Activated CD8-positive, alpha-beta T cell treated with anti-CD3 and anti-CD28 coated beads for 36 hours (primary cell): Measurements from ENCODE around the gene FEM1B. TPM values are rescaled to one million over a fixed set of nuclear protein-coding genes. Genes with fewer than 3 reads are reported as not detected.
A peak's percentile ranks its signal among the peaks of the same experiment; 100 is the strongest.

Experiments used
- ATAC-seq: fragments of 200-7000 bp; cut with Tn5 transposase; one replicate; pipeline ENCODE4 v1.10.0; 2021; ENCODE audit warnings: mild to moderate bottlenecking, moderate library complexity
- CTCF ChIA-PET: fragments of 350-600 bp; sonication (Branson Sonifier 250); formaldehyde crosslinking; loops from one replicate; lab custom pipeline; 2021; ENCODE audit warnings: antibody characterized with exemption; lab: Charles Lee
- POLR2A ChIA-PET: fragments of 350-600 bp; sonication (Branson Sonifier 250); formaldehyde crosslinking; loops from one replicate; lab custom pipeline; 2021; ENCODE audit warnings: antibody characterized with exemption; lab: Charles Lee
- DNase-seq: peaks from one replicate; pipeline ENCODE4 v3.0.0-alpha.2; 2020
- H3K27ac Mint-ChIP-seq: one replicate; pipeline ENCODE4 v1.8.0; 2021; ENCODE audit warnings: mild to moderate bottlenecking, mixed read lengths
- H3K27me3 Mint-ChIP-seq: one replicate; pipeline ENCODE4 v1.8.0; 2021; ENCODE audit warnings: mixed read lengths
- H3K36me3 Mint-ChIP-seq: one replicate; pipeline ENCODE4 v1.8.0; 2021; ENCODE audit warnings: low read depth, mixed read lengths
- H3K4me1 Mint-ChIP-seq: one replicate; pipeline ENCODE4 v1.8.0; 2021; ENCODE audit warnings: low read depth, mixed read lengths
- H3K4me3 Mint-ChIP-seq: one replicate; pipeline ENCODE4 v1.8.0; 2021; ENCODE audit warnings: mild to moderate bottlenecking, moderate library complexity, mixed read lengths
- H3K9me3 Mint-ChIP-seq: one replicate; pipeline ENCODE4 v1.8.0; 2021; ENCODE audit warnings: mixed read lengths
- intact Hi-C: fragments of 100-400 bp; cut with micrococcal nuclease; formaldehyde crosslinking; loops from one replicate; pipeline ENCODE4 v1.10.0; 2022
- total RNA-seq, 2 experiments: library from RNA; stranded (reverse); gene quantifications; one replicate each; pipeline ENCODE4 v1.2.3, GENCODE V29; 2021
- TF ChIP-seq, protein P1 (sequence below): fragments of 200-600 bp; IDR thresholded peaks from one replicate; pipeline ENCODE4 v1.8.0; 2022; ENCODE audit warnings: antibody characterized with exemption, mild to moderate bottlenecking

Gene FEM1B
- total RNA-seq, 2 experiments from 2014 or later = 37.1 to 44.4 TPM

DNA sequence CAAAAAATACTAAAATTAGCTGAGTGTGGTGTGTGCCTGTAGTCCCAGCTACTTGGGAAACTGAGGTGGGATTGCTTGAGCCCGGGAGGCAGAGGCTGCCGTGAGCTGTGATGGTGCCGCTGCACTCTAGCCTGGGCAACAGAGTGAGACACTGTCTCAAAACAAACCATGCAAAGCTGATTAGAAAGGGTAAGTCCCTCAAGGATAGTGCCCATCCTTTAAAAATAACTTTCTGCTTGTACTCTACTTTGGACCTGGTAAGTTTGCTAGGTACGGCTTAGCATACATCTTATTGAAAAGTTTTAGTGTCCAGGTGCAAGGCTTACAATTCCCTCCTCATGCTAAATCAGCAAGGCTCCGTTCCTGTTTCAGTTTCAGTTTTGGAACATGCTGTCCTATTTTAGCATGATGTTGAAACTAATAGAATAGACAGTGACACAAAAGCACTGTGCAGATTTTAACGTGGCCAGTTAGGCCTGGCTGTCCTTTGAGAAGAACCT lies 21.4 kb downstream of the FEM1B start:
- ATAC-seq (peak; percentile 91), DNase-seq (peak; percentile 36)
- no peaks in the 10 kb centered on the region for H3K27me3 Mint-ChIP-seq
- peaks cover 32% of the 10 kb centered on the region for H3K4me1 Mint-ChIP-seq
- POLR2A ChIA-PET = interaction anchor here (0.6 to 1.9 kb wide), 5 partner anchors 14 to 71 kb away, joined by 3 to 10 read pairs (median 3); partner anchors contain the start of gene FEM1B
- TF ChIP-seq, protein P1, sequence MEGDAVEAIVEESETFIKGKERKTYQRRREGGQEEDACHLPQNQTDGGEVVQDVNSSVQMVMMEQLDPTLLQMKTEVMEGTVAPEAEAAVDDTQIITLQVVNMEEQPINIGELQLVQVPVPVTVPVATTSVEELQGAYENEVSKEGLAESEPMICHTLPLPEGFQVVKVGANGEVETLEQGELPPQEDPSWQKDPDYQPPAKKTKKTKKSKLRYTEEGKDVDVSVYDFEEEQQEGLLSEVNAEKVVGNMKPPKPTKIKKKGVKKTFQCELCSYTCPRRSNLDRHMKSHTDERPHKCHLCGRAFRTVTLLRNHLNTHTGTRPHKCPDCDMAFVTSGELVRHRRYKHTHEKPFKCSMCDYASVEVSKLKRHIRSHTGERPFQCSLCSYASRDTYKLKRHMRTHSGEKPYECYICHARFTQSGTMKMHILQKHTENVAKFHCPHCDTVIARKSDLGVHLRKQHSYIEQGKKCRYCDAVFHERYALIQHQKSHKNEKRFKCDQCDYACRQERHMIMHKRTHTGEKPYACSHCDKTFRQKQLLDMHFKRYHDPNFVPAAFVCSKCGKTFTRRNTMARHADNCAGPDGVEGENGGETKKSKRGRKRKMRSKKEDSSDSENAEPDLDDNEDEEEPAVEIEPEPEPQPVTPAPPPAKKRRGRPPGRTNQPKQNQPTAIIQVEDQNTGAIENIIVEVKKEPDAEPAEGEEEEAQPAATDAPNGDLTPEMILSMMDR = no peak
- CTCF ChIA-PET = interaction anchor here (0.9 to 5.3 kb wide), 6 partner anchors 8 to 85 kb away, joined by 3 to 42 read pairs (median 4); partner anchors contain the start of gene FEM1B
- no peaks in the 10 kb centered on the region for H3K9me3 Mint-ChIP-seq
- intact Hi-C loops = no loop called here
- peak overlapping the region; percentile 71 for H3K4me3 Mint-ChIP-seq
- peaks cover 3% of the 10 kb centered on the region for H3K36me3 Mint-ChIP-seq
- H3K27ac Mint-ChIP-seq = peak overlapping the region; percentile 91

DNA sequence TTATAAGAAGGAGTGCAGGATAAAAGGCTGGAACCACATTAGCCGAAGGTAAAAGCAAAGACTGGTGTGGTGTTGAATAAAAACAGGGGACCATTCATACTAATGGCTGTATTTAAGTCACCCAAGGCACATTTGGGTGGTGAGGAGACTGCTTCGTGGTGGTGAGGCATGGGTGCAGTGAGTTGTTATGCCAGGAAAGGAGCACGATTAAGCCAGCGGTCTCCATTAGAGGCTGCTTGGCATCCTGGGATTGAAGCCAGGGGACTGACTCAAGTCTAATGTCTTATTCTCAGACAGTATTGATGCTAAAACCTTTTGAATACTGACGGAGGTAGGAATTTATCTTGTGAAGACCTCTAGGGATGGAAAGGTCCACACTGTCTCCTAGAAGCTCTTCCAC lies 21.9 kb downstream of the FEM1B start:
- ChIA-PET CTCF (interaction anchor here (0.9 to 2.4 kb wide), 4 partner anchors 22 to 85 kb away, joined by 3 to 11 read pairs (median 4); partner anchors contain the start of gene FEM1B), POLR2A (interaction anchor here (0.6 to 1.0 kb wide), 2 partner anchors 15 to 44 kb away, joined by 3 read pairs; no protein-coding TSS in a partner anchor)
- Mint-ChIP-seq H3K36me3 (peaks cover 3% of the 10 kb centered on the region), H3K4me1 (peaks cover 31% of the 10 kb centered on the region), H3K27ac (peak overlapping the region; percentile 91), H3K4me3 (peak overlapping the region; percentile 71), H3K9me3 (no peaks in the 10 kb centered on the region), H3K27me3 (no peaks in the 10 kb centered on the region)
- intact Hi-C loops = no loop called here
- no peak for DNase-seq
- TF ChIP-seq, protein P1 = no peak
- peak; percentile 24 for ATAC-seq

DNA sequence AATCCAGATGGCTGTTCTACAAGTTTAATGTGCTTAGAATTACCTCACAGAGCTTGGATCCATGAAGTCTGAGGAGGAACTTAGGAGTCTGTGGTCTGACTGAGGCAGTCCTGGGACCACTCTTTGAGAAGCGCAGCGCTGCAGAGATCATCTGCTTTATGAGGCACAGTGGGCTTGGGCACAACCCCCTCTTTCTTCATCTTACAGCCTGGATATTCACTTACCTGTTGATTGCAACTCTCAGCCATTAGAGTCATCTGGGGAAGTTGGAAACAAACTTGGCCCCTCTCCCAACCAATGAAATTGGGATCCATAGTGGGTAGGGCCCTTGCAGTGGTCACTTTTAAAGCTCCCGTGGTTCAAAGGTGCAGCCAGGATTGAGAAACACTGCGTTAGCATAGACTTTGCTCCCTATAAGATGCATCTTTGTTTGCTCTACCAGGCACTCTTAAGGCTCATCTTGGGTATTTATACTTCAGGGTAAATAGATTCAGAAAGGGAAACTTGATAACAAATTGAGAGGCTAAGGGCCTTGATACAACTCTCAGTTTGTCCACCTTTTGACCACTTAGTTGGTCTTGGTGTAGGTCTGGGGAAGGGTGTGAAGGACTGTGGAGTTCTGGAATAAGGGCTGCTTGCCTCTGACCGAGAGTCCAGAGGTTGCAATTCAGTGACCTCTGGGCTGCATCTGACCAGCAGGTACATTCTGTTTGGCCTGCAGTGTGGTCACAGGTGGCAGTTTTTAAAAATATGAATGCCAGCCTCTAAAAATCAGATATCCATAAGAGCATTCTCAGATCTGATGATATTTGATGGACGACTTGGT lies 22.8 kb downstream of the FEM1B start:
- peaks cover 3% of the 10 kb centered on the region for H3K36me3 Mint-ChIP-seq
- H3K4me1 Mint-ChIP-seq = peaks cover 32% of the 10 kb centered on the region
- no peak for ATAC-seq
- no peak for DNase-seq
- H3K9me3 Mint-ChIP-seq = no peaks in the 10 kb centered on the region
- TF ChIP-seq, protein P1 = no peak
- no peak overlapping the region for H3K27ac Mint-ChIP-seq
- H3K27me3 Mint-ChIP-seq = no peaks in the 10 kb centered on the region
- CTCF ChIA-PET = interaction anchor here (1.5 to 2.4 kb wide), 2 partner anchors 23 to 47 kb away, joined by 3 to 6 read pairs; partner anchors contain the start of gene FEM1B
- no peak overlapping the region for H3K4me3 Mint-ChIP-seq
- intact Hi-C loops = no loop called here
- POLR2A ChIA-PET = no interaction called here

DNA sequence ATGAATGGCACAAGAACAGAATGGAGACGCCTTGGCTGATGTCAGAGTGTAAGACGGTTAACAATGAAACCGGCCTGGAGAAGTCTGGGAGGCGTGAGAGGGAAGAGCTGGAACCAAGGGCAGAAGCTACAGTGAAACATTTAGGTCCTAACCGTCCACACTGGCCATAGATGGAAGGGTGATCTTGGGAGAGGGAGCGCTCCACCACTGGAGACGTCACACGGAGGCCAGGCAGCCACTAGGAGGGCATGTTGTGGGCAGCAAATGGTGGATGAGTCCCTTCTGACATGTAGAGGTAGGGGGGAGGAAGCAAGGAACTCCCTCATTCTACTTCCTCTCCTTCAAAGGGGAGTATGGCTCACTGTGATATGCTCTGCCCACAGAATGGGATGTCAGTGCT lies 23.8 kb downstream of the FEM1B start:
- H3K4me3 Mint-ChIP-seq = no peak overlapping the region
- H3K4me1 Mint-ChIP-seq = peaks cover 35% of the 10 kb centered on the region
- no peak overlapping the region for H3K27ac Mint-ChIP-seq
- CTCF ChIA-PET = interaction anchor here (1.5 kb wide), 1 partner anchor 48 kb away, joined by 3 read pairs; no protein-coding TSS in a partner anchor
- TF ChIP-seq, protein P1 = no peak
- peaks cover 3% of the 10 kb centered on the region for H3K36me3 Mint-ChIP-seq
- ATAC-seq (no peak), DNase-seq (no peak)
- POLR2A ChIA-PET = no interaction called here
- H3K9me3 Mint-ChIP-seq = no peaks in the 10 kb centered on the region
- peaks cover 1% of the 10 kb centered on the region for H3K27me3 Mint-ChIP-seq
- intact Hi-C loops = no loop called here
